Lower leg skin (tissue), 3 donors: ENCODE results near the gene CHI3L2.

Experiments
- POLR2A ChIP-seq, 2 donors: fragments of 450-650 bp; IDR thresholded peaks; one replicate each; pipeline ENCODE4 v1.6.1; 2016 to 2017; ENCODE audit warnings: antibody characterized with exemption in 2 of 2, mild to moderate bottlenecking in 1 of 2, moderate library complexity in 1 of 2
- TF ChIP-seq, protein P1 (sequence below), 3 donors: fragments of 450-650 bp; IDR thresholded peaks; one replicate each; pipeline ENCODE4 v1.5.1; 2016; ENCODE audit warnings: antibody characterized with exemption in 3 of 3, mild to moderate bottlenecking in 3 of 3, moderate library complexity in 2 of 3

DNA sequence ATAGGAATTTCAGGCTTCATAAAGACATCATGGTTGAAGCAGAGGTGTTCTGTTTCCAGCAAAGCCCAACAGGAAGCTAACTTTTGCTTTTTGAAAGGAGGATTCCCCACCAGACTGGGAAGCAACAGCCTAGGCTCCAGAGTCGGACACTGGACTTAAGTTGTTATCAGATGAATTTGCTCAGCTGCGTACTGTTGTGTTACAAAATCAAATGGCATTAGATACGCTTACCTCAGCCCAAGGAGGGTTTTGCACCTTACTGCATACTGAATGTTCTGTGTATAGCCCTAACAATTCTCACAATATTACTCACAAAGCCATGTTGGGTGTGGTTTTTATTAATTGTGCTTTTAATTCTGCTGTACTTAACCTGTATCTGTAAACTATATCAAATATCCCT lies 62.6 kb downstream of the CHI3L2 start:
- TF ChIP-seq, protein P1, sequence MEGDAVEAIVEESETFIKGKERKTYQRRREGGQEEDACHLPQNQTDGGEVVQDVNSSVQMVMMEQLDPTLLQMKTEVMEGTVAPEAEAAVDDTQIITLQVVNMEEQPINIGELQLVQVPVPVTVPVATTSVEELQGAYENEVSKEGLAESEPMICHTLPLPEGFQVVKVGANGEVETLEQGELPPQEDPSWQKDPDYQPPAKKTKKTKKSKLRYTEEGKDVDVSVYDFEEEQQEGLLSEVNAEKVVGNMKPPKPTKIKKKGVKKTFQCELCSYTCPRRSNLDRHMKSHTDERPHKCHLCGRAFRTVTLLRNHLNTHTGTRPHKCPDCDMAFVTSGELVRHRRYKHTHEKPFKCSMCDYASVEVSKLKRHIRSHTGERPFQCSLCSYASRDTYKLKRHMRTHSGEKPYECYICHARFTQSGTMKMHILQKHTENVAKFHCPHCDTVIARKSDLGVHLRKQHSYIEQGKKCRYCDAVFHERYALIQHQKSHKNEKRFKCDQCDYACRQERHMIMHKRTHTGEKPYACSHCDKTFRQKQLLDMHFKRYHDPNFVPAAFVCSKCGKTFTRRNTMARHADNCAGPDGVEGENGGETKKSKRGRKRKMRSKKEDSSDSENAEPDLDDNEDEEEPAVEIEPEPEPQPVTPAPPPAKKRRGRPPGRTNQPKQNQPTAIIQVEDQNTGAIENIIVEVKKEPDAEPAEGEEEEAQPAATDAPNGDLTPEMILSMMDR (IDR thresholded peaks at IDR 0.05): no peak
- TF ChIP-seq POLR2A (IDR thresholded peaks at IDR 0.05): no peak
